Measurements from ENCODE around the gene FBXL19. TPM values are rescaled to one million over a fixed set of nuclear protein-coding genes. Genes with fewer than 3 reads are reported as not detected.
"Not testable (repeated sequence)": the region's sequence is repeated elsewhere in the genome, so short reads cannot be mapped to it uniquely, and the experiment has no call there.

The FBXL19 gene
- polyA plus RNA-seq, 3 donors = 0.14 to 7.6 TPM; not detected in 1

DNA sequence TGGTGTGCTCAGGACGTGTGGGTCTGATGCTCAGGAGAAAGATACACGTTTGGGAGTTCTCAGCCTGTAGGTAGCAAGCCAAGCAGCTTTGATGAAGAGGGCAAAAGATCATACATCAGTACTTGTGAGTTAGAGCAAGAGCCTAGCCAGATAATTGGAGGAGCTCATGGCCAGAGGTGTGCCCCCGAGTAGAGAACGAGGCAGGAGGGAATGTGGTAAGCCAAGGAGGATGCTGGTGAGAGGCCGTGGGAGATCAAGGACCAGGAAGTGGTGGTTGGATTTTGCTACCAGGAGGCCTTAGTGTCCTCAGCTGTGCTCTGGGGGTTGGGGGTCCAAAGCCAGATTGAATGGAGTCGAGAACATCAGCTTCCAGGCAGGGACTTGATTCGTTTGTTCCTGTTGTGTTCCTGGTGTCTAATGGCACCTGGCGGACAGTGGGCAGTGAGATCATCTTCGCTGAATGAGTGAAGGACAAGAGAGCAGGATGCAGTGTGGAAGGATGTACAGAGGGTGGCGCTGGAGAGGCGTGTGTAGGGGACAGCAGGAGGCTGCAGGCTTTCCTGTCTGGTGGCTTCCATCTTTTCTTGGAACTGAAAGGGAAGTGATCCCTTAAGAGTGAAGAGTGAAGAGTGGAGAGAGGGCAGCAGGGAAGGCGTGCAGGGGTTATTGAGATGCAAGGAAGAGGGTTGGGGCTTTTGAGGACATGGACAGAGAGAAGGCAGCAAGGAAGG, 11.6 kb downstream of the FBXL19 start:
- Histone ChIP-seq H3K36me3 (replicated peaks in 1 of 2; ENCODE audit: control insufficient read depth in 1 of 2, insufficient read depth in 2 of 2, low read length in 2 of 2) (peaks cover 15 to 42% of the 10 kb centered on the region in 2 donors), H4K20me1 (ENCODE audit: insufficient read depth, low read length) (no peaks in the 10 kb centered on the region), H3K9ac (ENCODE audit: insufficient read depth, low read length, poor library complexity, severe bottlenecking) (no peak overlapping the region), H3K27me3 (ENCODE audit: control insufficient read depth in 2 of 2, insufficient read depth in 2 of 2, low read length in 2 of 2) (no peaks in the 10 kb centered on the region), H3K27ac (ENCODE audit: low read depth in 1 of 2, low read length in 2 of 2) (no peak overlapping the region), H3K4me1 (ENCODE audit: control insufficient read depth in 1 of 2, insufficient read depth in 2 of 2, low read length in 2 of 2) (peaks cover 14 to 17% of the 10 kb centered on the region in 2 donors), H3K4me3 (replicated peaks in 1 of 3; ENCODE audit: low read depth in 2 of 3, low read length in 3 of 3) (no peak overlapping the region), H3K79me2 (ENCODE audit: insufficient read depth, low read length) (no peaks in the 10 kb centered on the region), H2AFZ (ENCODE audit: insufficient read depth, low read depth, low read length, poor library complexity, severe bottlenecking) (no peak overlapping the region), H3K9me3 (replicated peaks in 1 of 2; ENCODE audit: control insufficient read depth in 1 of 2, insufficient read depth in 1 of 2, low read length in 2 of 2) (no peaks in the 10 kb centered on the region), H3K4me2 (replicated peaks; ENCODE audit: extremely low read depth, low read length, poor library complexity, severe bottlenecking) (no peak overlapping the region)
- H3K27ac Mint-ChIP-seq = peak overlapping the region in 4 of 7 donors; percentile 4 to 72 (median 50)
- WGBS (ENCODE audit: insufficient coverage) = 45% methylated on average over 12 of the region's 12 CpGs
- TF ChIP-seq CTCF (IDR thresholded peaks at IDR 0.05) = peak; percentile 75
- peaks cover 22% of the 10 kb centered on the region for H3K4me1 Mint-ChIP-seq
- no peaks in the 10 kb centered on the region for H3K27me3 Mint-ChIP-seq (ENCODE audit: low read depth in 3 of 3)
- H3K36me3 Mint-ChIP-seq = peaks cover 36 to 60% of the 10 kb centered on the region in 2 donors
- H3K9me3 Mint-ChIP-seq = no peaks in the 10 kb centered on the region
- DNase-seq = peak; percentile 38 to 62 (median 55)
- intact Hi-C loops (cut with micrococcal nuclease) = loop anchor here in 1 of 2 donors (5.0 kb wide), 1 partner anchor 88 kb away; no protein-coding TSS in a partner anchor
- H3K4me3 Mint-ChIP-seq = no peak overlapping the region

GRCh38 chr16:30937692-30938091, 14.3 kb downstream of the FBXL19 start:
- Mint-ChIP-seq H3K27me3 (ENCODE audit: low read depth in 3 of 3) (no peaks in the 10 kb centered on the region), H3K27ac (peak overlapping the region in 4 of 7 donors; percentile 7 to 81 (median 56)), H3K9me3 (no peaks in the 10 kb centered on the region), H3K4me1 (peaks cover 35% of the 10 kb centered on the region), H3K4me3 (peak overlapping the region in 1 of 2 donors; percentile 17), H3K36me3 (peaks cover 29 to 51% of the 10 kb centered on the region in 2 donors)
- TF ChIP-seq CTCF (IDR thresholded peaks at IDR 0.05) = no peak
- WGBS (ENCODE audit: insufficient coverage) = 4% methylated on average over 5 of the region's 5 CpGs
- intact Hi-C loops (cut with micrococcal nuclease) = loop anchor here in 1 of 2 donors (5.0 kb wide), 1 partner anchor 90 kb away; no protein-coding TSS in a partner anchor
- no peaks in the 10 kb centered on the region for H3K27me3 ChIP-seq (ENCODE audit: control insufficient read depth in 2 of 2, insufficient read depth in 2 of 2, low read length in 2 of 2)
- H3K4me1 ChIP-seq (ENCODE audit: control insufficient read depth in 1 of 2, insufficient read depth in 2 of 2, low read length in 2 of 2) = peaks cover 22 to 27% of the 10 kb centered on the region in 2 donors
- peaks cover 7 to 27% of the 10 kb centered on the region in 2 donors for H3K36me3 ChIP-seq (replicated peaks in 1 of 2; ENCODE audit: control insufficient read depth in 1 of 2, insufficient read depth in 2 of 2, low read length in 2 of 2)
- no peak overlapping the region for H3K4me2 ChIP-seq (replicated peaks; ENCODE audit: extremely low read depth, low read length, poor library complexity, severe bottlenecking)
- no peak overlapping the region for H2AFZ ChIP-seq (ENCODE audit: insufficient read depth, low read depth, low read length, poor library complexity, severe bottlenecking)
- no peak overlapping the region for H3K9ac ChIP-seq (ENCODE audit: insufficient read depth, low read length, poor library complexity, severe bottlenecking)
- DNase-seq = no peak
- H3K79me2 ChIP-seq (ENCODE audit: insufficient read depth, low read length) = no peaks in the 10 kb centered on the region
- peaks cover 5% of the 10 kb centered on the region for H4K20me1 ChIP-seq (ENCODE audit: insufficient read depth, low read length)
- H3K9me3 ChIP-seq (replicated peaks in 1 of 2; ENCODE audit: control insufficient read depth in 1 of 2, insufficient read depth in 1 of 2, low read length in 2 of 2) = no peaks in the 10 kb centered on the region
- no peak overlapping the region for H3K4me3 ChIP-seq (replicated peaks in 1 of 3; ENCODE audit: low read depth in 2 of 3, low read length in 3 of 3)
- H3K27ac ChIP-seq (ENCODE audit: low read depth in 1 of 2, low read length in 2 of 2) = no peak overlapping the region

GRCh38 chr16:30939571-30939970, 16.2 kb downstream of the FBXL19 start:
- Histone ChIP-seq H3K4me1 (ENCODE audit: control insufficient read depth in 1 of 2, insufficient read depth in 2 of 2, low read length in 2 of 2) (peaks cover 21 to 26% of the 10 kb centered on the region in 2 donors), H3K36me3 (replicated peaks in 1 of 2; ENCODE audit: control insufficient read depth in 1 of 2, insufficient read depth in 2 of 2, low read length in 2 of 2) (peaks cover 15 to 31% of the 10 kb centered on the region in 2 donors)
- H3K27me3 Mint-ChIP-seq (ENCODE audit: low read depth in 3 of 3); H3K9me3 ChIP-seq (replicated peaks in 1 of 2; ENCODE audit: control insufficient read depth in 1 of 2, insufficient read depth in 1 of 2, low read length in 2 of 2); H3K4me2 ChIP-seq (replicated peaks; ENCODE audit: extremely low read depth, low read length, poor library complexity, severe bottlenecking); H3K9me3 Mint-ChIP-seq; H3K79me2 ChIP-seq (ENCODE audit: insufficient read depth, low read length); DNase-seq; H2AFZ ChIP-seq (ENCODE audit: insufficient read depth, low read depth, low read length, poor library complexity, severe bottlenecking); H3K27me3 ChIP-seq (ENCODE audit: control insufficient read depth in 2 of 2, insufficient read depth in 2 of 2, low read length in 2 of 2); H4K20me1 ChIP-seq (ENCODE audit: insufficient read depth, low read length); H3K4me3 Mint-ChIP-seq; H3K4me3 ChIP-seq (replicated peaks in 1 of 3; ENCODE audit: low read depth in 2 of 3, low read length in 3 of 3); H3K27ac ChIP-seq (ENCODE audit: low read depth in 1 of 2, low read length in 2 of 2); H3K9ac ChIP-seq (ENCODE audit: insufficient read depth, low read length, poor library complexity, severe bottlenecking); H3K27ac Mint-ChIP-seq: not testable (repeated sequence)
- Mint-ChIP-seq H3K36me3 (peaks cover 36 to 49% of the 10 kb centered on the region in 2 donors), H3K4me1 (peaks cover 34% of the 10 kb centered on the region)
- intact Hi-C loops (cut with micrococcal nuclease) = loop anchor here in 1 of 2 donors (5.0 kb wide), 1 partner anchor 92 kb away; no protein-coding TSS in a partner anchor
- 98% methylated on average over 8 of the region's 8 CpGs for WGBS (ENCODE audit: insufficient coverage)
